Neural cell (in vitro differentiated cells): ENCODE measurements around the gene PRRT1. TPM values are rescaled to one million over a fixed set of nuclear protein-coding genes. Genes with fewer than 3 reads are reported as not detected.

Experiments used
- H2AFZ ChIP-seq: fragments of 200-600, 300-800 bp; sonication (generic), shearing (Covaris generic); 2 replicates; pipeline ENCODE4 v1.6.0; 2014; ENCODE audit warnings: low read depth, mild to moderate bottlenecking, antibody characterized with exemption, low read length, moderate library complexity
- H3F3A ChIP-seq: fragments of 200-600 bp; shearing (Covaris generic); 2 replicates; pipeline ENCODE4 v1.6.1; 2016; ENCODE audit warnings: mild to moderate bottlenecking, moderate library complexity, mixed read lengths, antibody characterized with exemption, low read length; ENCODE audit not compliant: insufficient read depth, poor library complexity, severe bottlenecking
- H3K27ac ChIP-seq: fragments of 200-600, 300-800 bp; sonication (generic), shearing (Covaris generic); 2 replicates; pipeline ENCODE4 v1.5.1; 2014; ENCODE audit warnings: mild to moderate bottlenecking, low read length, moderate library complexity
- H3K27me3 ChIP-seq: fragments of 300-800, 200-600 bp; sonication (generic), shearing (Covaris generic); 2 replicates; pipeline ENCODE4 v1.6.0; 2014; ENCODE audit warnings: mild to moderate bottlenecking, low read depth, low read length, moderate library complexity; ENCODE audit not compliant: insufficient read depth
- H3K36me3 ChIP-seq: fragments of 300-800, 200-600 bp; sonication (generic), shearing (Covaris generic); 2 replicates; pipeline ENCODE4 v1.5.1; 2014; ENCODE audit warnings: mild to moderate bottlenecking, antibody characterized with exemption, low read length, moderate library complexity; ENCODE audit not compliant: insufficient read depth
- H3K4me2 ChIP-seq: fragments of 300-800, 200-600 bp; sonication (generic), shearing (Covaris generic); 2 replicates; pipeline ENCODE4 v1.6.0; 2014; ENCODE audit warnings: mild to moderate bottlenecking, low read length
- H3K4me3 ChIP-seq: fragments of 300-800, 200-600 bp; sonication (generic), shearing (Covaris generic); 2 replicates; pipeline ENCODE4 v1.5.1; 2014; ENCODE audit warnings: mild to moderate bottlenecking, low read length, moderate library complexity
- H3K79me2 ChIP-seq: fragments of 200-600 bp; shearing (Covaris generic); replicated peaks from 2 replicates; pipeline ENCODE4 v1.6.0; 2014; ENCODE audit warnings: mild to moderate bottlenecking, low read length, moderate library complexity; ENCODE audit not compliant: insufficient read depth
- H3K9ac ChIP-seq: fragments of 300-800, 200-600 bp; sonication (generic), shearing (Covaris generic); 2 replicates; pipeline ENCODE4 v1.6.1; 2016; ENCODE audit warnings: mild to moderate bottlenecking, low read length, mixed read lengths
- H3K9me2 ChIP-seq: fragments of 200-600 bp; shearing (Covaris generic); 2 replicates; pipeline ENCODE4 v1.6.1; 2016; ENCODE audit warnings: mild to moderate bottlenecking, low read length, mixed read lengths; ENCODE audit not compliant: insufficient read depth
- H3K9me3 ChIP-seq: fragments of 200-600, 300-800 bp; sonication (generic), shearing (Covaris generic); 2 replicates; pipeline ENCODE4 v1.6.1; 2016; ENCODE audit warnings: mild to moderate bottlenecking, mixed run types, low read length, moderate library complexity, mixed read lengths
- H4K20me1 ChIP-seq: fragments of 200-600 bp; shearing (Covaris generic); 2 replicates; pipeline ENCODE4 v1.6.1; 2016; ENCODE audit warnings: mild to moderate bottlenecking, mixed run types; ENCODE audit not compliant: insufficient read depth
- EP300 ChIP-seq: fragments of 450-650 bp; conservative IDR thresholded peaks from 2 replicates; pipeline ENCODE4 v1.6.1; 2014; ENCODE audit warnings: antibody characterized with exemption, mild to moderate bottlenecking, moderate library complexity; ENCODE audit not compliant: poor library complexity, severe bottlenecking
- EZH2 ChIP-seq: fragments of 200-600, 300-800 bp; shearing (Covaris generic), sonication (generic); IDR thresholded peaks from 2 replicates; pipeline ENCODE4 v1.6.1; 2014; ENCODE audit warnings: antibody characterized with exemption, low read length, borderline replicate concordance, mild to moderate bottlenecking; ENCODE audit not compliant: insufficient read depth, poor library complexity, severe bottlenecking
- MXI1 ChIP-seq: fragments of 450-650 bp; conservative IDR thresholded peaks from 2 replicates; pipeline ENCODE4 v1.6.1; 2014; ENCODE audit warnings: antibody characterized with exemption, mild to moderate bottlenecking; ENCODE audit not compliant: poor library complexity, severe bottlenecking
- POLR2AphosphoS5 ChIP-seq: IDR thresholded peaks from 2 replicates; pipeline ENCODE4 v1.6.1; 2012
- RAD21 ChIP-seq: fragments of 450-650 bp; conservative IDR thresholded peaks from 2 replicates; pipeline ENCODE4 v1.6.1; 2014; ENCODE audit warnings: antibody characterized with exemption, mild to moderate bottlenecking, moderate library complexity
- SMC3 ChIP-seq: fragments of 450-650 bp; conservative IDR thresholded peaks from 2 replicates; pipeline ENCODE4 v1.6.1; 2014; ENCODE audit warnings: antibody characterized with exemption, mild to moderate bottlenecking, moderate library complexity; ENCODE audit not compliant: poor library complexity
- TAF1 ChIP-seq: IDR thresholded peaks from 2 replicates; pipeline ENCODE4 v1.6.1; 2012; ENCODE audit warnings: low read depth
- polyA plus RNA-seq: library from polyadenylated mRNA; depleted of rRNA; stranded (reverse); fragments of >200 nt; gene quantifications from 2 replicates; pipeline ENCODE4 v1.2.3, GENCODE V29; 2014
- TF ChIP-seq, protein P1 (sequence below): fragments of 450-650 bp; IDR thresholded peaks from 2 replicates; pipeline ENCODE4 v1.5.1; 2014; ENCODE audit warnings: antibody characterized with exemption, mild to moderate bottlenecking, moderate library complexity; ENCODE audit not compliant: poor library complexity, severe bottlenecking
- TF ChIP-seq, protein P2 (sequence below): IDR thresholded peaks from 2 replicates; pipeline ENCODE4 v1.6.1; 2012; ENCODE audit warnings: borderline replicate concordance

PRRT1 gene
- polyA plus RNA-seq, 1 donor from 2014 or later = 0.22 TPM

DNA sequence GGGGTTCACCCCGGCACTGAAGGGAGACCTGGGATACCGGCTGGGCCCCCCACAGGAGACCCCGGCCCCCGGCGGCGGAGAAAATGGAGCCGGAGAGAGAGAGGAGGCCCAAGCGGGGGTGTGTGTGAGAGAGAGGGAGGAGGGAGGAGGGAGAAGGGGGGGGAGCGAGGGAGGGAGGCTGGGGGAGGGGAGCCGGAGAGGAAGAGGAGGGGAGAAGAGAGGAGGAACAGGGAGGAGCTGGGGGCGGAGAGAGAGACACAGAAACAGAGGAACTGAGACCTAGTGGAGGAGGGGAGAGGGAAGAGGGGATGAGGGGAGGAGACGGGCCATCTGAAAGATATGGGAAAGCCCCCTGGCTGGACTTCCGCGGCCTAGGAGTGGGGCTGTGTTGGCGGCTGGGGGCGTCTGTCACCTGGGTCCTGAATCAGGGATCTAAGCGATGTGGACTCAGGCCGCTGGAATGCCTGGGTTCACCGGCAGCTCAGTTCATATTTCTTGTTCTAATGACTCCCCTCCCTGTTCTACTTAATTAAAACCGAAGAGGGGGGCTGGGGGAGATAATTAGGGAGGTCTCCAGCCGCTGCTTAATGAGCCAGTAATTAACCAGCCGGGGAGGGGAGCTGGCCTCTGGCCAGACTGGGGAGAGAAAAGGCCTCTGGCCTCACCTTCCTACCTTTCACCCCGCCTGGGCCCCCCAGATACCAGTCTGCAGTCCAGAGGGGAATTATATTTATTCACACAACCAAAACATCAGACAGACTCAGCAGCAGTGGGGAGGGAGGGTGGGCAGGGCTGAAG, 38.5 kb upstream of the PRRT1 start, which contains the start of gene PBX2:
TSS of gene PBX2 (minus strand) at position 149 of the 798 bp plus-strand sequence. CDS start 287 bp downstream, outside the sequence.
- H3K4me3 ChIP-seq = peak within 1 kb of the TSS; percentile 75
- H3F3A ChIP-seq = peaks cover 5% of the 10 kb centered on the region
- TF ChIP-seq EZH2 (no peak), EP300 (peak; percentile 52), POLR2AphosphoS5 (peak; percentile 86), MXI1 (peak; percentile 26), RAD21 (no peak), TAF1 (no peak), SMC3 (no peak)
- TF ChIP-seq, protein P1, sequence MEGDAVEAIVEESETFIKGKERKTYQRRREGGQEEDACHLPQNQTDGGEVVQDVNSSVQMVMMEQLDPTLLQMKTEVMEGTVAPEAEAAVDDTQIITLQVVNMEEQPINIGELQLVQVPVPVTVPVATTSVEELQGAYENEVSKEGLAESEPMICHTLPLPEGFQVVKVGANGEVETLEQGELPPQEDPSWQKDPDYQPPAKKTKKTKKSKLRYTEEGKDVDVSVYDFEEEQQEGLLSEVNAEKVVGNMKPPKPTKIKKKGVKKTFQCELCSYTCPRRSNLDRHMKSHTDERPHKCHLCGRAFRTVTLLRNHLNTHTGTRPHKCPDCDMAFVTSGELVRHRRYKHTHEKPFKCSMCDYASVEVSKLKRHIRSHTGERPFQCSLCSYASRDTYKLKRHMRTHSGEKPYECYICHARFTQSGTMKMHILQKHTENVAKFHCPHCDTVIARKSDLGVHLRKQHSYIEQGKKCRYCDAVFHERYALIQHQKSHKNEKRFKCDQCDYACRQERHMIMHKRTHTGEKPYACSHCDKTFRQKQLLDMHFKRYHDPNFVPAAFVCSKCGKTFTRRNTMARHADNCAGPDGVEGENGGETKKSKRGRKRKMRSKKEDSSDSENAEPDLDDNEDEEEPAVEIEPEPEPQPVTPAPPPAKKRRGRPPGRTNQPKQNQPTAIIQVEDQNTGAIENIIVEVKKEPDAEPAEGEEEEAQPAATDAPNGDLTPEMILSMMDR = no peak
- TF ChIP-seq, protein P2, sequence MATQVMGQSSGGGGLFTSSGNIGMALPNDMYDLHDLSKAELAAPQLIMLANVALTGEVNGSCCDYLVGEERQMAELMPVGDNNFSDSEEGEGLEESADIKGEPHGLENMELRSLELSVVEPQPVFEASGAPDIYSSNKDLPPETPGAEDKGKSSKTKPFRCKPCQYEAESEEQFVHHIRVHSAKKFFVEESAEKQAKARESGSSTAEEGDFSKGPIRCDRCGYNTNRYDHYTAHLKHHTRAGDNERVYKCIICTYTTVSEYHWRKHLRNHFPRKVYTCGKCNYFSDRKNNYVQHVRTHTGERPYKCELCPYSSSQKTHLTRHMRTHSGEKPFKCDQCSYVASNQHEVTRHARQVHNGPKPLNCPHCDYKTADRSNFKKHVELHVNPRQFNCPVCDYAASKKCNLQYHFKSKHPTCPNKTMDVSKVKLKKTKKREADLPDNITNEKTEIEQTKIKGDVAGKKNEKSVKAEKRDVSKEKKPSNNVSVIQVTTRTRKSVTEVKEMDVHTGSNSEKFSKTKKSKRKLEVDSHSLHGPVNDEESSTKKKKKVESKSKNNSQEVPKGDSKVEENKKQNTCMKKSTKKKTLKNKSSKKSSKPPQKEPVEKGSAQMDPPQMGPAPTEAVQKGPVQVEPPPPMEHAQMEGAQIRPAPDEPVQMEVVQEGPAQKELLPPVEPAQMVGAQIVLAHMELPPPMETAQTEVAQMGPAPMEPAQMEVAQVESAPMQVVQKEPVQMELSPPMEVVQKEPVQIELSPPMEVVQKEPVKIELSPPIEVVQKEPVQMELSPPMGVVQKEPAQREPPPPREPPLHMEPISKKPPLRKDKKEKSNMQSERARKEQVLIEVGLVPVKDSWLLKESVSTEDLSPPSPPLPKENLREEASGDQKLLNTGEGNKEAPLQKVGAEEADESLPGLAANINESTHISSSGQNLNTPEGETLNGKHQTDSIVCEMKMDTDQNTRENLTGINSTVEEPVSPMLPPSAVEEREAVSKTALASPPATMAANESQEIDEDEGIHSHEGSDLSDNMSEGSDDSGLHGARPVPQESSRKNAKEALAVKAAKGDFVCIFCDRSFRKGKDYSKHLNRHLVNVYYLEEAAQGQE = peak; percentile 15
- H3K27ac ChIP-seq = peak within 1 kb of the TSS; percentile 91
- H3K27me3 ChIP-seq = no peaks in the 10 kb centered on the region
- H3K9ac ChIP-seq = peak within 1 kb of the TSS; percentile 94
- H3K36me3 ChIP-seq = no peaks in the 10 kb centered on the region
- H4K20me1 ChIP-seq = no peaks in the 10 kb centered on the region
- H3K9me3 ChIP-seq = no peaks in the 10 kb centered on the region
- peaks cover 17% of the 10 kb centered on the region for H3K79me2 ChIP-seq
- peak within 1 kb of the TSS; percentile 89 for H3K4me2 ChIP-seq
- H2AFZ ChIP-seq = peak within 1 kb of the TSS; percentile 79
- no peaks in the 10 kb centered on the region for H3K9me2 ChIP-seq

DNA sequence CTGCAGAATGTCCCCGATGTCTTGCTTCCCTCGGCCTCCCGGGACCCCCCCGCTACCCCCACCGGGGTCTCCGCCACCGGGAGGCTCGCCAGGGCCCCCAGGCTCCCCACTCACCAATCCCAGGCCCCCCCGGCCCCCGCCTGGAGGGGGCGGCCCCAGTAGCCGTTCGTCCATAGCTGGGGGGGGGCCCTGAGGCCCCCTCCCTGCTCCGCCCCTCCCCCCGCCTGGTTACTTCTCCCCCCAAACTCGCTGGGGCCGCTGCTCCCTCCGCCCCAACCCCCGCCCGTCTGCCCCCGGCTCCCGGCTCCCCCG, 38.0 kb upstream of the PRRT1 start:
- Histone ChIP-seq H3K36me3 (no peaks in the 10 kb centered on the region), H3K9me3 (no peaks in the 10 kb centered on the region), H3K4me2 (peak overlapping the region; percentile 89), H2AFZ (peak overlapping the region; percentile 12), H3K27ac (peak overlapping the region; percentile 91), H3F3A (peaks cover 3% of the 10 kb centered on the region), H3K27me3 (no peaks in the 10 kb centered on the region), H3K4me3 (peak overlapping the region; percentile 75), H3K79me2 (peaks cover 17% of the 10 kb centered on the region), H3K9me2 (no peaks in the 10 kb centered on the region), H4K20me1 (no peaks in the 10 kb centered on the region), H3K9ac (peak overlapping the region; percentile 94)
- TF ChIP-seq, protein P2 = no peak
- TF ChIP-seq POLR2AphosphoS5 (no peak), EZH2 (no peak), RAD21 (no peak), MXI1 (no peak), SMC3 (no peak), EP300 (no peak), TAF1 (no peak)
- TF ChIP-seq, protein P1 = no peak
